Measurements from ENCODE around the gene GNPNAT1.

GNPNAT1 gene

GRCh38 chr14:52791223-52792096 lies at the start of gene GNPNAT1:
Gene GNPNAT1, minus strand, starts transcription at chr14:52791607. Its CDS starts 6,957 bp downstream, at chr14:52784650.
- DNase-seq: peak; percentile 14

DNA sequence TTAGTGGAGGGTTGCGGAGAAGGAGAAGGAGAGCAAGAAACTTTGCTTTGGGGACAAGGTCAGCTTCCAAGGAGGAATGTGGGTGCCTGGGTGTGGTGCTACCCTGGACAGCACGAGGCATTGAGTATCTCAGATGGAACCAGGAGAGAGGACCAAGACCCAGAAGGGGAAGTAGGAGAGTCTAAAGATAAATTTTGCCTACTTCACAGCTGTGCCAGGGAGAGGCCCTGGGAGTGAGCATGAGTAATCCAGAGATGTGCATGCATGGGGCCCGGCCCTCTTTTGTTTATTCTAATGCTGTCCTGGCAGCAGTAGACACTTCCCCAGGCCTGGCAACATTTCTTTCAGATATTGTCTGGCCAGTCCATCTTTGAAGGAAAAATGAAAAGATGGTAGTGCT lies 49.5 kb upstream of the GNPNAT1 start:
- DNase-seq: no peak

GRCh38 chr14:52837451-52837850 lies 46.0 kb upstream of the GNPNAT1 start:
- no peak for DNase-seq

- DNase-seq: no peak
These were observed 44.7 kb upstream of the GNPNAT1 start for GRCh38 chr14:52836063-52836462.

DNA sequence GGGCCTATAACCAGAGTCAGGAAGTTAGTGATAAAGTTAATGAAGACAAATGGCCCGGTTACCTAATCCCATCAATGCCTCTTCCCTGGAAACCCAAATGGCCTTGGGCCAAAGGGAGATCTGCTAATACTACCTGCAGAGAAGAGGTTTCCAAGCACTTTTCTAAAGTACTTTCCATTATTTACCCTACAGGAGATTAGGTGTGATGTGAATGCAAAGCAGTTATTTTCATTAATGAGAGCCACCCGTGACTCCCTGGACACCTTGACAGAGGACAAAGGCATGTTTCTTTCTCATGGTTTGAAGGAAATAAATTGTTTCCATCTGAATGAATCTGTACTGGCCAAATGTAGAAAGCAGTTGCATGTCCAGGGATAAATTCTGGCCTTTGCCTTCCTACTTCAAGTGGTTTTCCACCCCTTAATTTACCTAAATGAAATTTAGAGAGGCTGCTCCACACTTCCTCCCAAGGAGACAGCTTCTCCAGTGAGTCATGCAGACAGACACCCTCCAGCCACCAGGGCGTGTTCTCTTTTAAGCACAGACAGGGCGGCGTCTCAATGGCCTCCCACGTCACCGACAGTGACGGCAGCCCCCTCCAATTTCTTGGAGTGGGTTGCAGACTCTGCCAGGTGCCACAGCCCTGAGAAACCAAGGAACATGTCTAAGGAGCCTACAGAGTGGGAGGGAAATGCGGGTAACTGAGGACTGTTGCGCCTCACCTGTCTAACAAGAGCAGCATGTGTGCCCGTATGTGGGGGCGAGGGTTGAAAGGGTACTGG lies 43.9 kb upstream of the GNPNAT1 start:
- DNase-seq: no peak

DNA sequence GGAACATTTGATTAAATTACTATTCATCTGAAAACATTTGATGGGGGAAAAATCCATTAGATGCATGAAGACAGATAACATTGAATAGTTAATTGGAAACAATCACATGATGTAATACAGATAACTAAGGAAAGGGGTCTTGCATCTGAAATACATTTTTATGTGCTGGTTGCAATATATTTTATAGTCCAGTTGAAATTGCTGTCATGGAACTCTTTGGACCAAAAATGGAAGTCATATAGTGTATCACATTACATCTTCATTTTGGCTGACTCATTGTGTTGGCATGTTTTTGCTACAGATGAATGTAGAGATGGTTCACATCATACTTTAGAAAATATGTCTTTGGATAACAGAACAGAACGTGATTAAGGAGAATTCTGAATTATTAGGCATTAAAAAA lies 43.0 kb upstream of the GNPNAT1 start:
- no peak for DNase-seq

DNA sequence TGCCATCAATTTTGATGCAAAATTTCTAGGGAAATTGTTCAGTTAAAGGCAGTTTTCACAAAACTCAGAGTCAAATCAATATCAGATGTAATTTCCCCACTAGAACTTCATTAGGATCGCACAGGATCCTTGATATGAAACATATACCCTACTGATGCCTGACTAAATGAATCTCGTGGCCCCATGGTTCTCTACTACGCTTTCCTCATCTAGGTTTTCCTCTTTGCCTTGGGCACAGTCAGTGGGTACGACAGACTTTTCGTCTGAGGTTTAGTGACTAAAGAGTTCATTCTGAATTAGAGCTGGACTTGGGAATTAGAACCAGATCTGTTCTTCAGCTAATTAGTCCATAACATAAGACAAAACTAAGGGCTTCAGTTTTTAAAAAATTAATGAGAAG lies 42.5 kb upstream of the GNPNAT1 start:
- no peak for DNase-seq

DNA sequence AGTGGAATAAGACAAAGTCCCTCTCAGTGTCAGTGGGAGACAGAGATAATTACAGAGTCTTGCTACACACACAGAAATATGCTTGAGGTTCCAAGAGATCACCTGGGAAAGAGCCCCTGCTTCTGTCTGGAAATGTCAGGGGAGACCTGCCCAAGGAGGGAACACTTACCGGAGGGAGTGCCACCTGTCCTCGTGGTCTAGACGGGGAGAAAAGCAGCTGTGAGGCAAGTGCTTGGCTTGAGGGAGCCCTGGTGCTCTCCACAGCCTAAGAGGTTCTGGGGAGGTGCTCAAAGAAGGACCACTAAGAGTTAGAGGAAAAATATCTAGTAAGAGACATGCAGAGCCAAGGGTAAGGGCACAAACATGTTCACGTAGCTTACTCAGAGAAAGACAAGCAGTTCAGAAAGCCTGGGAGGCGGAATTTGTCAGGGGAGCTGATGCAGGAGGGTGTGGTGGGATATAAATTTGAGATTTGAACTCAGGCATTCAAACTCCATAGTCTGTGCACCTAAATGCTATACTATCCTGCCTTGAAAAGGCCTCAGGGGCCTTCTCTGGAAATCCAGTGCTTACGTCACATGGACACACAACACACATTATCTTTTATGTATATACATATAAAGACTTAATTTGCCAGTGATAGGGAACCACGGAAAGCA lies 38.2 kb upstream of the GNPNAT1 start:
- no peak for DNase-seq

- DNase-seq: peak; percentile 41
These were observed 36.0 kb upstream of the GNPNAT1 start for GRCh38 chr14:52827426-52827825.

GRCh38 chr14:52825085-52825484 lies 33.7 kb upstream of the GNPNAT1 start:
- DNase-seq: no peak

DNA sequence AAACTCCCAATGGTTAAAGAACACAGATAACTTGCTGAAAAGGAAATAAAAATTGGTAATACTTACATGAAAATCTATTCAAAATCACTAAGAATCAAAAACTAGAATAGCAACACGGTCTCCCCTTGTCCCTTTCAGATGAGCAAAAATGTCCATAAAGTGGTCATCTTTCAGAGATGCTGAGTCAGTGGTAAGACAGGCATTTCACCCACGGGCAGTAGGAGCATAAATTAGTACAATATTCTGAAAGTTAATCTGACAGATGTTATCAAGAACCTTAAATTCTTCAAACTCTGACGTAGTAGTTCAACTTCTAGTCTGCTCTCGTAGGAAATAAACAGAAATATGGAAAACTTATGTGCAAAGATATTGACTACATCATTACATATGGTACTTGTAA lies 33.1 kb upstream of the GNPNAT1 start:
- no peak for DNase-seq

DNA sequence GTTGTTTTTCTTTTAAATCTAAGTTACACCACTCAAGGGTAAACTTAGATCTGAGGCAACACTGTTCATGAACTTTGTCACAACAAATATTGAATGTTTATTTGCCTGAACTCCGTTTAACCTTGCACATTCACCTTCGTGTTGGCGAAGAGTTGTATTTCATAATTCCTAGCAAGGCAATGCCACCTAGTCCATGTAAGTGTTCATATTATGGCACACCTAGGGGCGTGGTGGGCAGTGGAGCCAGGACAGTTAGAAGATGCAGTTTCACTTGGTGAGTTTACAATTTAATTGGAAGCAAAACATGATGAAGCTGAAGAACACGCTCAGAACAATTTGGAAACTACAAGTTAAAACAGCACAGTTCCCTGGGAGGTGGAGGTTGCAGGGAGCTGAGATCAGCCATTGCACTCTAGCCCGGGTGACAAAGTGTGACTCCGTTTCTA lies 30.4 kb upstream of the GNPNAT1 start:
- DNase-seq: no peak

- DNase-seq: no peak
These were observed 16.7 kb upstream of the GNPNAT1 start for GRCh38 chr14:52808101-52808500.

DNA sequence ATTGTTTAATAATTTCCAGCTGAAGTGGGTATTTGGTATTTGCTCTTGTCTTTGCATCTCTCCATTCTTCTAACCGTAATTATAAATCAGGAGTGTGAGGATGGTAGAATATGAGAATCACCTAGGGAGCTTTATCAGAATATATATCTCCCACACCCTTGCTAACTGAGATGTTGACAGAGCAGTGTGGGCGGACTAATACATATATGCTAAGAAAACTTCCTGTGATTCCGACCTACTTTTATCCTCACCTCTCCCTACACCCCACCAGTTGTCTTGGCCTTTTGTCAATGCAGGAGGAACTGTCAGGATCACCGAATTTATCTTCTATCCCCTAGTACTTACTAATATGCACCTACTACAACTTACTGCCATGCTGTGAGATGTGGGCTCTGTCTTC lies 14.7 kb upstream of the GNPNAT1 start:
- no peak for DNase-seq

DNA sequence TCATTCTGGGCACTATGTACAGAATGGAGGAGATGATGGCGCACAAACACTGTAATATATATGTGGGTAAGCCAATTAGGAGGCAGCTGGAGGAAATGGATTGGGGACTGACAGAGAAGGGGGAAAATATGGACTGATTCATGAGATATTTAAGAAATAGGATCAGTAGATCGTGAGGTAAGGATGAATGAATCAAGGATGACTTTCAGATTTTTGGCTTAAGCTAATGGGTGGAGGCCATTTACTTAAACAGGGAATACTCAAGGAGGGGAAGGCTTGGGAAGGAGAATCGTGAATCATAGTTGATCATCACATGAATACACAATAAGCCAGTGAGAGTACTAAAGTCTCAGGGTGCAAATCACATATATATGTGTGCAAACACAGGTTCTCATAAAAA lies 11.2 kb upstream of the GNPNAT1 start:
- no peak for DNase-seq

GRCh38 chr14:52801014-52801712 lies 9.8 kb upstream of the GNPNAT1 start:
- DNase-seq: no peak

DNA sequence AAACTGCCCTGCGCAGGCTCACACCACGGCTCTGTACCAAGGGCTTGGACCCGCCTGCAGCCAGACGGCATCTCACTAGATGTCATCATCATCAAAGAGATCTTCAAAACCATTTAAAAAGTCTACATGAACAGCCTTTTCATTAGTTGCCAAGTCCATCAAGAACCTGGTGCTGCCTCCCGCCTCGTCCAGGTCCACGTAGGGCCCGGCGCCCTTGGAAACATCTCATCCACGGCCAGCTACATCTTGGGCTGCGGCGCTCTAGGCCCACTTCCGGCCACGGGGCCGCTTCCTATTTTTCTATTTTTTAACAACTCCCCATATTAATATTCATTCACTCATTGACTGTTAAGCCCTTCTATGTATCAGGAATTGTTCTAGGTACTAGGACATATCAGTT lies 7.4 kb upstream of the GNPNAT1 start:
- DNase-seq: no peak

- DNase-seq: no peak
These were observed 6.2 kb upstream of the GNPNAT1 start for GRCh38 chr14:52797653-52798052.

DNA sequence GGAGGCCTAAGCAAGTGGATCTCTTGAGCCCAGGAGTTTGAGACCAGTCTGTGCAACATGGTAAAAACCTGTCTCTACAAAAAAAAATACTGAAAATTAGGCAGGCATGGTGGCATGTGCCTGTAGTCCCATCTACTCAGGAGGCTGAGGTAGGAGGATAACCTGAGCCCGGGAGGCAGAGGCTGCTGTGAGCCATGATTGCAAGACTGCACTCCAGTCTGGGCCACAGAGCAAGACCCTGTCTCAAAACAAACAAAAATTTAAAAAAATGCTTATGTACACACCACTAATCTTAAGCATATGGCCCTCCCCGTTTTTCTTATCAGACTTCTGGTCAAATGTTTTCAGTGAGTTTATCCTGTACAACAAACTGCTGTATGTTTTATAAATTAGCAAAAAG lies 1.7 kb upstream of the GNPNAT1 start:
- DNase-seq: no peak

DNA sequence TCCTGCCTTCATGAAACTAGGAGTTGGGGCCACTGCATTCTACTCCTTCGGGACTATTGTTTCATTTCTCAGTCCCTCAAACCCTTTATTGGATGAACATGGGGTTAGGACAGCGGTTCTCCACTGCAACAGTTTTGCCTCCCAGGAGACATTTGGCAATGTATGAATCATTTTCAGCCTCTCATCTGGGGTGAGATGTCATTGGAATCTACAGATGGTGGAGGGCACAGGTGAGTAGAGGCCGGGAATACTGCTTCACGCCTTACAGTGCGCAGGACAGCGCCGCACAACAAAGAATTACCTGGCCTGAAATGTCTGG lies 649 bp upstream of the GNPNAT1 start:
- DNase-seq: peak; percentile 11

DNA sequence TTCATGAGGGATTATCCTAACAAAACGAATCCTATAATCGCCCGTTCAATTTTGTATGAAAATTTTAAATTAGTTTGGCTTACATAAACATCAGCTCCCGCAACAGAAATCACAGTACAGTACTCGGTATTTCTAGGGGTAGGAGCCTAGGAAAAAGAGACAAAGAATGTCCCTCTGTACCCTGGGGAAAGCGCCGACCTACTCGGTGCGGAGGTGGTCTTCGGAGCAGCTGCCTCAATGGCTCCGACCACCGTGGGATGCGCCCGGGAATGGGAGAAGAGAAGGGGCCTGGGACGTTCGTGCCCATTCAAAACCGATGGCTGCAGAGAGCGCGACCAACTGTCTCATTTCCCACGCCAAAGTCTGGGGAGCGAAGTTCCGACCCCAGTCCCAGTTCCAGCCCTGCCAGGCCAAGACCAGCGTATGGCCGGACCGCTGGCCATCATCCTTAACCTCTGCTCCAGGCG lies 618 bp downstream of the GNPNAT1 start:
- DNase-seq: no peak

DNA sequence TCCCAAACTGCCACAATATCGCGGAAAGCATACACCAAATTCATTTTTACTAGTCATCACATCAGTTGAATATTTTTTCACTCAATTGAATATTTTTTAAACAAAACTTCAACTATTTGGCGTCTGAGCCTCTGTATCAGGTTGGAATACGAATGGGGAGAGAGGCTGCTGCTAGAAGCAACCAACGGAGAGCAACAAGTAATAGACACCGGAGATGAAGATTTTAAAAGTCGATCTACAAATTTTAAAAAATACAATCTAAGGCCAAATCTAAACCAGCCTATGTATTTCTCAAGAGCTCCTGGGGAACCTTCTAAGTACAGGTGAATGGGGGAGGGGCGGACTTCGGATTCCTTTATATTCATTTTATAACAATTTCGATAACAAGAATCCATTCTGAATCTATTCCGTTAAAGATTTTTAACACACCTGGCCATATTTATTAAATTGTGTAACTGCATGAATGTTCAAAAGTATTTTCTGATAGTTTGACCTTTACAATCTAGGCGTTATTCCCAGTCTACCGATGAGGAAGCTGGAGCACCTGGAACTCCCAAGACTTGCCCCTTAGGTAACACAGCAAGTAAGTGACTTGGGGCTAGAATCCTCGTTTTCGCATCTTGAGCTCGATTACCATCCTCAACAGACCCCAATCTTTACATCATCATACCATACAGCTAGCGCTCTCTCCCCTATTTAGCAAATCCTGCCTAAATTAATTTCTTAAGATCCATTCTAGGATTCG lies 1.2 kb downstream of the GNPNAT1 start:
- no peak for DNase-seq
